Upper lobe of left lung (tissue), 6 donors: ENCODE results near the gene ARHGAP12. TPM values are rescaled to one million over a fixed set of nuclear protein-coding genes. Genes with fewer than 3 reads are reported as not detected.

ENCODE experiments used
- ATAC-seq, 2 donors: fragments of 200-7000 bp; cut with Tn5 transposase; one replicate each; pipeline ENCODE4 v1.9.1; 2022; ENCODE audit warnings: mild to moderate bottlenecking in 2 of 2, moderate library complexity in 2 of 2; ENCODE audit not compliant: low FRiP score in 2 of 2
- DNase-seq, 2 donors: peaks; one replicate each; pipeline ENCODE4 v3.0.0-alpha.2; 2019 to 2020
- H3K27ac ChIP-seq, 4 donors: fragments of 200-600 bp; sonication (generic); one replicate each; pipeline ENCODE4 v1.5.1; 2016 to 2019
- H3K27me3 ChIP-seq, 4 donors: fragments of 200-600 bp; sonication (generic); one replicate each; pipeline ENCODE4 v1.5.1; 2017 to 2019
- H3K36me3 ChIP-seq, 4 donors: fragments of 200-600 bp; sonication (generic); one replicate each; pipeline ENCODE4 v1.5.1; 2016 to 2019
- H3K4me1 ChIP-seq, 4 donors: fragments of 200-600 bp; sonication (generic); one replicate each; pipeline ENCODE4 v1.5.1; 2018 to 2019
- H3K4me3 ChIP-seq, 4 donors: fragments of 200-600 bp; sonication (generic); one replicate each; pipeline ENCODE4 v1.5.1; 2017 to 2019; ENCODE audit warnings: mild to moderate bottlenecking in 2 of 4, moderate library complexity in 1 of 4
- H3K9me3 ChIP-seq, 4 donors: fragments of 200-600 bp; sonication (generic); one replicate each; pipeline ENCODE4 v1.5.1; 2018 to 2019
- CTCF ChIP-seq, 6 experiments: fragments of 450-650 bp in 4 of 6; fragments of 200-600 bp in 2 of 6; sonication (generic) in 2 of 6; IDR thresholded peaks; one replicate each; pipeline ENCODE4 v1.5.1; 2016 to 2019; ENCODE audit warnings: antibody characterized with exemption in 6 of 6
- EP300 ChIP-seq, 4 donors: sonication (generic); formaldehyde crosslinking; IDR thresholded peaks; one replicate each; pipeline ENCODE4 v1.5.1; 2017; ENCODE audit warnings: antibody characterized with exemption in 4 of 4, control low read depth in 2 of 4
- POLR2A ChIP-seq, 4 donors: fragments of 450-650 bp; IDR thresholded peaks; one replicate each; pipeline ENCODE4 v1.5.1; 2016 to 2017; ENCODE audit warnings: antibody characterized with exemption in 4 of 4, mild to moderate bottlenecking in 2 of 4
- POLR2AphosphoS5 ChIP-seq, 2 donors: sonication (generic); formaldehyde crosslinking; IDR thresholded peaks; one replicate each; pipeline ENCODE4 v1.5.1; 2017; ENCODE audit warnings: antibody characterized with exemption in 2 of 2
- WGBS, 2 donors: methylation state at CpG; one replicate each; pipeline ENCODE4 v1.1.5; 2017 to 2018; 5-methylcytosine and 5-hydroxymethylcytosine counted together
- total RNA-seq, 6 donors: library from RNA; depleted of rRNA in 4 of 6; stranded (reverse); fragments of >200 nt in 4 of 6; gene quantifications; one replicate each; pipeline versions ENCODE4 v1.1.0 to v1.2.1, GENCODE V29; 2016 to 2021
- donor health status: DM: no; HTN: no; CAD: no; lungs with moderate emphysema.
- donor health status: DM: no; HTN: yes; CAD: no; lungs with severe emphysema.

The ARHGAP12 gene
- total RNA-seq, 6 donors from 2014 or later: 16.8 to 63.2 (median 29.7) TPM

- Histone ChIP-seq H3K9me3 (peaks cover 0 to 4% (median 0%) of the 10 kb centered on the region in 4 donors), H3K4me1 (peaks cover 0 to 10% (median 8%) of the 10 kb centered on the region in 4 donors), H3K36me3 (no peaks in the 10 kb centered on the region), H3K27ac (no peak overlapping the region), H3K27me3 (no peaks in the 10 kb centered on the region), H3K4me3 (no peak overlapping the region)
- DNase-seq (no peak), ATAC-seq (no peak)
- TF ChIP-seq POLR2A (IDR thresholded peaks at IDR 0.05): no peak
- TF ChIP-seq CTCF (IDR thresholded peaks at IDR 0.05): no peak
- no peak for TF ChIP-seq EP300 (IDR thresholded peaks at IDR 0.05)
- no peak for TF ChIP-seq POLR2AphosphoS5 (IDR thresholded peaks at IDR 0.05)
- WGBS, 2 donors: 95 to 99% methylated on average over 1 to 2 of the region's 2 CpGs
Observed at GRCh38 chr10:31954410-31955191, 26.0 kb upstream of the ARHGAP12 start.

DNA sequence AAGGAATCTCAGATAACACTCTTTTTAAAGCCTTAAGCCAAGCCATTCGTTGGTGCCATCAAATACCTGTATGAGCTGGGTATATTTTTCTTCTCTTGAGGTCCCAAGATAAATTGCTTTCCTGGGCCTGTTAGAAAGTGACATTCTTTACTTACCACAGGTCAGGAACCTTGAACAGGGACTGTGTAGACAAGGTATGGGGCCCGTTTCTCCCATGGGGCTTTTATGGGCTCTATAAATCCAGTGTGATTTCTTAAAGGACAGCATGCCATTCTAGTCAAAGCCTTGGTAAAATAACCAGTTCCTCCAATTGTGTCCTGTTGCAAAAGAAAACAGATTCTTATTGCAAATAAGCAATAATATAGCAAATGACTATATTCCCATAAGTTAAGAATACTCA is 24.8 kb upstream of the ARHGAP12 start:
- Histone ChIP-seq H3K27me3 (no peaks in the 10 kb centered on the region), H3K36me3 (no peaks in the 10 kb centered on the region), H3K4me3 (no peak overlapping the region), H3K9me3 (peaks cover 0 to 4% (median 0%) of the 10 kb centered on the region in 4 donors), H3K27ac (no peak overlapping the region), H3K4me1 (peaks cover 0 to 3% (median 1%) of the 10 kb centered on the region in 4 donors)
- ATAC-seq (no peak), DNase-seq (no peak)
- 91 to 93% methylated on average over 2 of the region's 2 CpGs for WGBS, 2 donors
- TF ChIP-seq POLR2A (IDR thresholded peaks at IDR 0.05): no peak
- no peak for TF ChIP-seq EP300 (IDR thresholded peaks at IDR 0.05)
- no peak for TF ChIP-seq CTCF (IDR thresholded peaks at IDR 0.05)
- no peak for TF ChIP-seq POLR2AphosphoS5 (IDR thresholded peaks at IDR 0.05)

GRCh38 chr10:31953080-31953479 is 24.4 kb upstream of the ARHGAP12 start:
- Histone ChIP-seq H3K9me3 (peaks cover 0 to 4% (median 0%) of the 10 kb centered on the region in 4 donors), H3K4me1 (peaks cover 1 to 3% (median 2%) of the 10 kb centered on the region in 4 donors), H3K27ac (no peak overlapping the region), H3K27me3 (no peaks in the 10 kb centered on the region), H3K36me3 (no peaks in the 10 kb centered on the region), H3K4me3 (no peak overlapping the region)
- TF ChIP-seq EP300 (IDR thresholded peaks at IDR 0.05) (no peak), CTCF (IDR thresholded peaks at IDR 0.05) (no peak), POLR2AphosphoS5 (IDR thresholded peaks at IDR 0.05) (no peak), POLR2A (IDR thresholded peaks at IDR 0.05) (no peak)
- no peak for DNase-seq
- ATAC-seq: no peak

GRCh38 chr10:31952066-31952465 is 23.4 kb upstream of the ARHGAP12 start:
- ATAC-seq (no peak), DNase-seq (no peak)
- peaks cover 4 to 10% (median 7%) of the 10 kb centered on the region in 4 donors for H3K4me1 ChIP-seq
- 30 to 34% methylated on average over 2 of the region's 2 CpGs for whole genome bisulfite sequencing, 2 donors
- H3K9me3 ChIP-seq: peaks cover 0 to 4% (median 0%) of the 10 kb centered on the region in 4 donors
- no peak overlapping the region for H3K27ac ChIP-seq
- H3K27me3 ChIP-seq: no peaks in the 10 kb centered on the region
- TF ChIP-seq POLR2AphosphoS5 (IDR thresholded peaks at IDR 0.05) (no peak), EP300 (IDR thresholded peaks at IDR 0.05) (no peak), POLR2A (IDR thresholded peaks at IDR 0.05) (no peak), CTCF (IDR thresholded peaks at IDR 0.05) (no peak)
- no peak overlapping the region for H3K4me3 ChIP-seq
- no peaks in the 10 kb centered on the region for H3K36me3 ChIP-seq

- 70 to 78% methylated on average over 3 of the region's 3 CpGs for WGBS, 2 donors
- ATAC-seq (no peak), DNase-seq (no peak)
- no peak for TF ChIP-seq POLR2A (IDR thresholded peaks at IDR 0.05)
- TF ChIP-seq POLR2AphosphoS5 (IDR thresholded peaks at IDR 0.05): no peak
- TF ChIP-seq CTCF (IDR thresholded peaks at IDR 0.05): no peak
- TF ChIP-seq EP300 (IDR thresholded peaks at IDR 0.05): no peak
- H3K27me3 ChIP-seq: no peaks in the 10 kb centered on the region
- H3K4me3 ChIP-seq: no peak overlapping the region
- no peaks in the 10 kb centered on the region for H3K36me3 ChIP-seq
- no peaks in the 10 kb centered on the region for H3K9me3 ChIP-seq
- H3K27ac ChIP-seq: no peak overlapping the region
- peaks cover 8 to 21% (median 10%) of the 10 kb centered on the region in 4 donors for H3K4me1 ChIP-seq
Observed at GRCh38 chr10:31949266-31949665, 20.6 kb upstream of the ARHGAP12 start.
